C4-2B (cell line): Measurements from ENCODE around the gene MAML3.

Experiments used
- H3K27ac ChIP-seq: fragments of 450-650 bp; 2 replicates; pipeline ENCODE4 v1.5.1; 2017
- CTCF ChIP-seq: fragments of 450-650 bp; conservative IDR thresholded peaks from 2 replicates; pipeline ENCODE4 v1.5.1; 2017; ENCODE audit warnings: mild to moderate bottlenecking
- ZFX ChIP-seq: fragments of 450-650 bp; IDR thresholded peaks from 2 replicates; pipeline ENCODE4 v1.6.1; 2017

Gene MAML3

GRCh38 chr4:139913995-139914598 is 239.9 kb downstream of the MAML3 start:
- TF ChIP-seq CTCF (no peak), ZFX (no peak)
- H3K27ac ChIP-seq: no peak overlapping the region

- H3K27ac ChIP-seq: no peak overlapping the region; the same call in 1 of the 2 replicates
- no peak for TF ChIP-seq ZFX
- TF ChIP-seq CTCF: no peak
These were observed 240.5 kb downstream of the MAML3 start for GRCh38 chr4:139913398-139913990.

GRCh38 chr4:139912445-139912844 is 241.5 kb downstream of the MAML3 start:
- TF ChIP-seq CTCF (no peak), ZFX (no peak)
- H3K27ac ChIP-seq: no peak overlapping the region

- H3K27ac ChIP-seq: no peak overlapping the region
- no peak for TF ChIP-seq ZFX
- TF ChIP-seq CTCF: no peak
These were observed 243.9 kb downstream of the MAML3 start for GRCh38 chr4:139910106-139910505.

GRCh38 chr4:139908636-139909437 is 245.1 kb downstream of the MAML3 start:
- TF ChIP-seq ZFX: no peak
- no peak for TF ChIP-seq CTCF
- H3K27ac ChIP-seq: no peak overlapping the region

GRCh38 chr4:139907001-139907809 is 246.8 kb downstream of the MAML3 start:
- TF ChIP-seq ZFX (no peak), CTCF (no peak)
- H3K27ac ChIP-seq: no peak overlapping the region
